Common myeloid progenitor, CD34-positive (primary cell): ENCODE measurements around the gene HDAC6.

Source experiments
- CTCF ChIA-PET: fragments of 350-600 bp; sonication (Branson Sonifier 250); formaldehyde crosslinking; loops from one replicate; lab custom pipeline; 2021; ENCODE audit warnings: antibody characterized with exemption; lab: Charles Lee
- POLR2A ChIA-PET: fragments of 350-600 bp; sonication (Branson Sonifier 250); formaldehyde crosslinking; loops from one replicate; lab custom pipeline; 2021; ENCODE audit warnings: antibody characterized with exemption; lab: Charles Lee
- DNase-seq, 3 donors: peaks; one replicate each; pipeline versions ENCODE4 v3.0.0 to v3.0.0-alpha.2; 2013
- H3K27ac ChIP-seq, 2 experiments: 1 replicate in 1 of 2; 2 replicates in 1 of 2; pipeline ENCODE4 v1.7.0; 2013; ENCODE audit warnings: inconsistent platforms in 2 of 2, low read length in 2 of 2, mild to moderate bottlenecking in 2 of 2, low read depth in 1 of 2, moderate library complexity in 1 of 2; ENCODE audit not compliant: severe bottlenecking in 2 of 2, insufficient read depth in 1 of 2, poor library complexity in 1 of 2
- H3K27me3 ChIP-seq, 5 experiments: replicated peaks in 2 of 5; 1 replicate in 3 of 5; 2 replicates in 2 of 5; pipeline versions ENCODE4 v1.6.1 to v1.7.0; 2013; ENCODE audit warnings: low read length in 4 of 5, mild to moderate bottlenecking in 2 of 5, moderate library complexity in 2 of 5, inconsistent platforms in 1 of 5; ENCODE audit not compliant: insufficient read depth in 5 of 5, control insufficient read depth in 4 of 5
- H3K36me3 ChIP-seq, 4 experiments: 1 replicate in 2 of 4; 2 replicates in 2 of 4; pipeline versions ENCODE4 v1.6.1 to v1.7.0; 2013; ENCODE audit warnings: low read length in 3 of 4, control low read depth in 1 of 4, mild to moderate bottlenecking in 1 of 4; ENCODE audit not compliant: control insufficient read depth in 4 of 4, insufficient read depth in 4 of 4
- H3K4me1 ChIP-seq, 4 experiments: 1 replicate in 3 of 4; 2 replicates in 1 of 4; pipeline versions ENCODE4 v1.6.1 to v1.7.1; 2013; ENCODE audit warnings: low read length in 3 of 4, mild to moderate bottlenecking in 3 of 4, control low read depth in 1 of 4, inconsistent platforms in 1 of 4, moderate library complexity in 1 of 4; ENCODE audit not compliant: control insufficient read depth in 4 of 4, insufficient read depth in 4 of 4; ENCODE audit errors: control extremely low read depth in 1 of 4
- H3K4me3 ChIP-seq, 7 experiments: 1 replicate in 4 of 7; 2 replicates in 3 of 7; pipeline versions ENCODE4 v1.5.1 to v1.7.0; 2013; ENCODE audit warnings: mild to moderate bottlenecking in 7 of 7, low read length in 6 of 7, moderate library complexity in 6 of 7, inconsistent platforms in 2 of 7, low read depth in 2 of 7, control low read depth in 1 of 7; ENCODE audit not compliant: insufficient read depth in 4 of 7, control insufficient read depth in 1 of 7; ENCODE audit errors: extremely low read depth in 1 of 7
- H3K9me3 ChIP-seq, 5 experiments: 1 replicate in 4 of 5; 2 replicates in 1 of 5; pipeline versions ENCODE4 v1.6.1 to v1.7.1; 2013; ENCODE audit warnings: low read length in 4 of 5, mild to moderate bottlenecking in 2 of 5, inconsistent platforms in 1 of 5, low read depth in 1 of 5, moderate library complexity in 1 of 5; ENCODE audit not compliant: control insufficient read depth in 4 of 5, insufficient read depth in 2 of 5; ENCODE audit errors: control extremely low read depth in 1 of 5
- WGBS: methylation state at CpG from one replicate; pipeline ENCODE4 v1.1.5; 2013; ENCODE audit not compliant: insufficient coverage; 5-methylcytosine and 5-hydroxymethylcytosine counted together

The HDAC6 gene

DNA sequence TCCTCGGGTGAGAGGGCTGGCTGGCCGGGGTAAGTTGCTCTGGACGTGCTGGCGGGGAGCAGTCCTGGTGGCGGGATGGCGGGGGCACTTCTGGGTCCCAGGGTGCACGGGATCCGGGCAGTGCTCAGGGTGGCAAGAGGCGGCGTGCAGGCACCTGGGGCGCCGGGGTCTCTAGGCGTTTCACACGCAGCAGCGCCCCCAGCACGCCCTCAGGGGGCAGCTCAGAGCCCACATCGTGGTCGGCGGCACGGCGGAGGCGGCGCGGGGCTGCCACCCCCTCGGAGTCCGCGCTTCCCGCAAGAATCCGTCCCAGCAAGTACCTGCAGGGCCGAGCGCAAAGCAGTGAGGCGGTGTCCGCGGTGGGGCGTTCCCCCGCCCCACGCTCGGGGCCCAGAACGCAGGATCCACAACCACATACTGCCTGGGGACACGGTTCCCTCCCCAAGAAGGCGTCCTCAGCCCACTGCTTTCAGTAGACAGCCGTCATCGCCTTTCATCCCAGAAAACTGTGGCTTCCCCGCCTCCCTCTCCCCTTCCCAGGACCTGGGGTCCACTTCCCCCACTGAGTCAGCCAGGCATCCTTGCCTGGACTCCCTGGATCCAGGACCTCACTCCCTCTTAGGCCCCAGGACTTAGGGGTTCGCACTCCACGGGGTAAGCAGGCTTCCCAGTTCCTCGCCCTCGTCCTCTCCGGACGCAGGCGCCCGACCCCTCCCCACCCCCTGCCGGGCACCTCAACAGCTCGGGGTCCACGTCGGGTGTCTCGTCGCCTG lies 29.5 kb downstream of the HDAC6 start:
- peak in 1 of 3 donors; percentile 13 for DNase-seq
- peak overlapping the region in 3 of 7 experiments; percentile 4 to 42 (median 33) for H3K4me3 ChIP-seq
- CTCF ChIA-PET: interaction anchor here (1.2 kb wide), 1 partner anchor 13 kb away, joined by 3 read pairs; no protein-coding TSS in a partner anchor
- peaks cover 2 to 86% (median 30%) of the 10 kb centered on the region in 5 experiments for H3K27me3 ChIP-seq
- POLR2A ChIA-PET: no interaction called here
- WGBS: 36% methylated on average over 56 of the region's 58 CpGs
- peaks cover 0 to 20% (median 8%) of the 10 kb centered on the region in 4 experiments for H3K4me1 ChIP-seq
- H3K9me3 ChIP-seq: no peaks in the 10 kb centered on the region
- H3K36me3 ChIP-seq: no peaks in the 10 kb centered on the region
- no peak overlapping the region for H3K27ac ChIP-seq

DNA sequence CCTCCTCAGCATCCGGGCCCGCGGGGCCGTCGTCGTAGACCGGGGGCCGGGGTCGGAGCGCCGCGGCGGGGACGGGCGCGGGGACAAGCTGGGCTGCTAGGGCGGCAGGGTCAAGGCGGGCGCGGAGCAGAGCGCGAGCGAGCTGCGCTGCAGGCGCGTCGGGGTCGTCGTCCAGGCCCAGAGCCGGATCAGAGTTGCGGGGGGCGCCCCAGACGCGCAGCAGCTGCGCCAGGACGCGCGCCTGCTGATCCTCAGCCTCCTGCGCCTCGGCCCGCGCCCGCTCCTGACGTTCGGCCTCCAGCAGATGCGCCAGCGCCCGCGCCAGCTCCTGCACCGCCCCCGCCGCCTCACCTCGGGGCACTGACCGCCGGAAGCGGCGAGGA lies 30.0 kb downstream of the HDAC6 start:
- Histone ChIP-seq H3K9me3 (no peaks in the 10 kb centered on the region), H3K36me3 (no peaks in the 10 kb centered on the region), H3K4me3 (peak overlapping the region in 2 of 7 experiments; percentile 33 to 42), H3K27me3 (peaks cover 2 to 82% (median 29%) of the 10 kb centered on the region in 5 experiments), H3K4me1 (peaks cover 0 to 14% (median 8%) of the 10 kb centered on the region in 4 experiments), H3K27ac (no peak overlapping the region)
- WGBS: 20% methylated on average over 47 of the region's 57 CpGs
- ChIA-PET POLR2A (no interaction called here), CTCF (no interaction called here)
- DNase-seq: no peak

DNA sequence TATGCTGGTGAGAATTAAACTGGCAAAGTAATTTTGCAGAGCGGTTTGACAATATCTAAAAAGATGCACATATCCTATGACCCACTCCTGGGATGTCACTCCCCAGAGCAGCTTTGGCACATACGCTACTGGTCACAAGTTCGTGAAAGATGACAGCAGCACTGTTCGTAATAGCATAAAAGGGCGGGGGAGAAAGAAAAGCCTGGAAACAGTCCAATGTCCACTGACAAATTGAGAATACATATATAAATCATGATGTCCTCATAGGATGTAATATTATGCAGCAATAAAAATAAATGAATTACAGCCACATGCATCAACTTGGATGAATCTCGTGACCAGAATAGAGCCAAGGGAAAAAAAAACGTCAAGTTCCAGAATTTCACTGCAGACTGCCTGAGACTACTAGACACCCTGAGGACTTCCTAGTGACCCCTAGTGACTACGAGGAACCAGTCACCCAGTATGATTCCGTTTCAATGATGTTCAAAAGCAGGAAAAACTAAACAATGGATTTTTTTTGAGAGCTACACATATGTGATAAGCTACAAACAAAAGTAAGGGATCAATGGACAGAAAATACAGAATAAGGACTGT lies 31.8 kb downstream of the HDAC6 start:
- WGBS: 51% methylated on average over 3 of the region's 9 CpGs
- no peak overlapping the region for H3K27ac ChIP-seq
- POLR2A ChIA-PET: interaction anchor here (0.6 kb wide), 1 partner anchor 226 kb away, joined by 6 read pairs; no protein-coding TSS in a partner anchor
- no peak overlapping the region for H3K4me3 ChIP-seq
- peak; percentile 22 to 43 (median 35) for DNase-seq
- peaks cover 0 to 14% (median 8%) of the 10 kb centered on the region in 4 experiments for H3K4me1 ChIP-seq
- H3K36me3 ChIP-seq: no peaks in the 10 kb centered on the region
- H3K9me3 ChIP-seq: no peaks in the 10 kb centered on the region
- CTCF ChIA-PET: no interaction called here
- peaks cover 2 to 70% (median 26%) of the 10 kb centered on the region in 5 experiments for H3K27me3 ChIP-seq

DNA sequence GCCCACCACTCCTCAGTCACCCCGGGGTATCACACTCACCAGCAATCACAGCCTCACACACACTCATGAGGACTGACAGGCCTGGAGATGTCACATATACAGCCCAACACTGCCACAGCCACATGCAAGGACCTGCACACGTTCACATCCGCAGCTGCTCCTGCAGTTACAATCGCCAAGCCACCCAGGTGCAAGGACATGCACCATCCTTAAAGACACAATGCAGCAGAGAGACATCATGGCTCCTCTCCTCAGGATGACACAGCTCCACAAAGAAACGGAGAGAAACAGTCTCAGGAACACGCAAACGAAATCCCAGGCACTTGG lies 32.5 kb downstream of the HDAC6 start:
- Histone ChIP-seq H3K27ac (no peak overlapping the region), H3K9me3 (no peaks in the 10 kb centered on the region), H3K27me3 (peaks cover 2 to 66% (median 21%) of the 10 kb centered on the region in 5 experiments), H3K4me3 (peak overlapping the region in 1 of 7 experiments; percentile 52), H3K4me1 (peaks cover 0 to 14% (median 8%) of the 10 kb centered on the region in 4 experiments), H3K36me3 (no peaks in the 10 kb centered on the region)
- POLR2A ChIA-PET: interaction anchor here (0.6 kb wide), 1 partner anchor 226 kb away, joined by 6 read pairs; no protein-coding TSS in a partner anchor
- WGBS: 39% methylated on average over 3 of the region's 7 CpGs
- peak in 1 of 3 donors; percentile 17 for DNase-seq
- CTCF ChIA-PET: no interaction called here

DNA sequence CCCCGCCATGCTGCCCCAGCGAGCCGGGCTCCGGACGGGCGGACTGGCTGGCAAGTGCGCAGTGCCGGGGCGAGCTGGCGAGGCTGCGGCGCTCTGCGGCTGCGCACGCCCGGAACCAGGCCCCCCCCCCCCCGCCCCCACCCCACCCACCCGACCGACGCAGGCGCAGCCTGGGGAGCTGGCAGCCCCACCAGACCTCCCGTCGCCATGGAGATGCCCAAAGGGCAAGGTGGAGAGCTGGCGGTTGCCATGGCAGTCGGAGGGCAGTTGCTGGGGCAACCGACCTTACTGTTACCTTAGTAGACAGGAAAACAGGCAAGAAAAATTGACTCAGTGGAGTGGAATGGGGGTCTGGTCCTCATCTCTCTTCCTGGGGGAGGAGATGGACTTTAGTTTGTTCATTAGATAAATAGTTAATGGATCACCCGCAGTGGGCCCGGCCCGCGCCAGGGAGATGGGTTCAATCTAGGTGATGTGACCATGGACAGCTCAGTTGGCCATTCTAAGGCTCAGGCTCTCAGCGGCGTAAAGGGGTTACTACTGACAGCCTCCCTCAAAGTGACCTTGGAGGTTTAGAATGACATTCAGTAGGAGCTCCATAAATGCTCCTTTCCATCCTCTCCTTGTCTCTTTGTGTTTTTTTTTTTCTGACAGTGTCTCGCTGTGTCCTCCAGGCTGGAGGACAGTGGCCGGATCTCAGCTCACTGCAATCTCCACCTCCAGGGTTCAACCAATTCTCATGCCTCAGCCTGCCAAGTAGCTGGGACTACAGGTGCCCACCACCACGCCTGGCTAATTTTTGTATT lies 33.9 kb downstream of the HDAC6 start, which contains the start of gene PCSK1N:
Gene PCSK1N, minus strand, starts transcription at position 87 of the 806 bp plus-strand sequence. Its CDS starts 78 bp downstream, at position 9.
- Histone ChIP-seq H3K27ac (no peak within 1 kb of the TSS), H3K27me3 (peaks cover 2 to 52% (median 16%) of the 10 kb centered on the region in 5 experiments), H3K36me3 (no peaks in the 10 kb centered on the region), H3K4me3 (peak within 1 kb of the TSS in 5 of 7 experiments; percentile 3 to 52 (median 31)), H3K9me3 (no peaks in the 10 kb centered on the region), H3K4me1 (peaks cover 0 to 14% (median 8%) of the 10 kb centered on the region in 4 experiments)
- peak in 2 of 3 donors; percentile 33 to 55 for DNase-seq
- POLR2A ChIA-PET: no interaction called here
- WGBS: 55% methylated on average over 18 of the region's 35 CpGs
- CTCF ChIA-PET: interaction anchor here (0.5 kb wide), 1 partner anchor 11 kb away, joined by 5 read pairs; no protein-coding TSS in a partner anchor

DNA sequence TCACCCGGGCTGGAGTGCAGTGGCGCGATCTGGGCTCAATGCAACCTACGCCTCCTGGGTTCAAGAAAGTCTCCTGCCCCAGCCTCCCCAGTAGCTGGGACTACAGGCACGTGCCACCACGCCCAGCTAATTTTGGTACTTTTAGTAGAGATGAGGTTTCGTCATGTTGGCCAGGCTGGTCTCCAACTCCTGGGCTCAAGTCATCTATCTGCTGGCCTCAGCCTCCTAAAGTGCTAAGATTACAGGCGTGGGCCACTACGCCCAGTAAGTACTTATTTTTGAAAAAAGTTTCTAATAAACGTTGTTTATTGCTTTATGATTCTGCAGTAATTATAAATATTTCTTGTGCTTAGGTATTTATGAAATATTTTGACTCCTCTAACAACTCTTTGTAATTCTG lies 37.8 kb downstream of the HDAC6 start:
- POLR2A ChIA-PET: no interaction called here
- 96% methylated on average over 6 of the region's 10 CpGs for WGBS
- Histone ChIP-seq H3K27me3 (peaks cover 0 to 14% (median 8%) of the 10 kb centered on the region in 5 experiments), H3K9me3 (no peaks in the 10 kb centered on the region), H3K4me1 (peaks cover 0 to 5% (median 3%) of the 10 kb centered on the region in 4 experiments), H3K27ac (no peak overlapping the region), H3K36me3 (no peaks in the 10 kb centered on the region), H3K4me3 (no peak overlapping the region)
- no peak for DNase-seq
- CTCF ChIA-PET: no interaction called here
